ENCODE measurements around the gene CAMTA1. TPM values are rescaled to one million over a fixed set of nuclear protein-coding genes. Genes with fewer than 3 reads are reported as not detected.

The CAMTA1 gene
- polyA plus RNA-seq, 1 experiment = 23.1 TPM

- H3K4me3 ChIP-seq (ENCODE audit: low read depth, low read length) = no peak overlapping the region
- DNase-seq (ENCODE audit: low read depth) = no peak
- no peaks in the 10 kb centered on the region for H3K36me3 ChIP-seq (ENCODE audit: control insufficient read depth, insufficient read depth, low read length)
- CTCF ChIA-PET = no interaction called here
- no peaks in the 10 kb centered on the region for H3K27me3 ChIP-seq (ENCODE audit: control insufficient read depth, insufficient read depth, low read length)
- no peak for TF ChIP-seq CTCF (IDR thresholded peaks at IDR 0.05; ENCODE audit: insufficient read depth, low read depth, low read length)
- POLR2A ChIA-PET = no interaction called here
Observed at GRCh38 chr1:7422561-7422960, 637.3 kb downstream of the CAMTA1 start.

DNA sequence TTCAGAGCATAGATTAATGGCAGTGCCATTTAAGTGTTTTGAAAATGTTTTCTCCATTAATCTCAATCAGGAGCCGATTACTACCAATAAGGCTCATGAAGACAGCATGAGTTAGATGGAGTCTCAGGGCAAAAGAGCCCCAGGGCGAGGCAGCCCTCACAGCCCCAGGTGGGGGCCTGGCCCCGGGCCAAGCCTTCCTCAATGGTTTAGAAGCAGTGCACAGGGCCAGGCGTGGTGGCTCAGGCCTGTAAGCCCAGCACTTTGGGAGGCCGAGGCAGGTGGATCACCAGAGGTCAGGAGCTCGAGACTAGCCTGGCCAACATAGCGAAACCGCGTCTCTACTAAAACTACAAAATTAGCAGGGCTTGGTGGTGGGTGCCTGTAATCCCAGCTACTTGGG lies 637.7 kb downstream of the CAMTA1 start:
- Histone ChIP-seq H3K27me3 (ENCODE audit: control insufficient read depth, insufficient read depth, low read length) (no peaks in the 10 kb centered on the region), H3K36me3 (ENCODE audit: control insufficient read depth, insufficient read depth, low read length) (no peaks in the 10 kb centered on the region), H3K4me3 (ENCODE audit: low read depth, low read length) (no peak overlapping the region)
- no peak for DNase-seq (ENCODE audit: low read depth)
- no peak for TF ChIP-seq CTCF (IDR thresholded peaks at IDR 0.05; ENCODE audit: insufficient read depth, low read depth, low read length)
- POLR2A ChIA-PET = no interaction called here
- CTCF ChIA-PET = no interaction called here

DNA sequence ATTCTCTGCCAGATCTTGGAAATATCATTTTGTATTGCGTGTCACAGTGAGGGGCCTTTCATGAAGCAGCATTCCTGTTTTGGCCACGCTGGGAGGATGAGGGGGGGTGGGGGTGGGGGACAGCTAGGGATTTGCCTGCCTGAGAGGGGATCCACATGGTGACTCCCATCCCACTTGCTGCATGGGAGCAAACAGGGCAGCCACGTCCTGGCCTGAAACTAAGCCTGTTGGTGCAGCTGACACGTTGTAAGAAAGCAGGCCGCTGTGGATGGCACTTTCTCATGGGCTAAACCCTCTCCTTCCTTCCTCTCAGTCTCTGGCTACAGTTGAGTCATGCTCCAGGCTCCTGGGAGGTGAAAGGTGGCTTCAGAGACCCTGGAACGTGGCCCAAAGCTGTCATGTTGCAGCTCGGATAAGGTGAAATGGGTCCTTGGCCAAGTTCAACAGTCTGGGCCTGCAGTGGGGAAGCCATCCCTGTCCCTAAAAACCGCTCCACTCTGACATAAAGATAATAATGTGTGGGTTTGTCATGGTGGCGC lies 639.2 kb downstream of the CAMTA1 start:
- ChIA-PET CTCF (no interaction called here), POLR2A (no interaction called here)
- no peak for DNase-seq (ENCODE audit: low read depth)
- TF ChIP-seq CTCF (IDR thresholded peaks at IDR 0.05; ENCODE audit: insufficient read depth, low read depth, low read length) = no peak
- Histone ChIP-seq H3K4me3 (ENCODE audit: low read depth, low read length) (no peak overlapping the region), H3K36me3 (ENCODE audit: control insufficient read depth, insufficient read depth, low read length) (no peaks in the 10 kb centered on the region), H3K27me3 (ENCODE audit: control insufficient read depth, insufficient read depth, low read length) (no peaks in the 10 kb centered on the region)

GRCh38 chr1:7425229-7425628 lies 640.0 kb downstream of the CAMTA1 start:
- ChIA-PET CTCF (no interaction called here), POLR2A (no interaction called here)
- TF ChIP-seq CTCF (IDR thresholded peaks at IDR 0.05; ENCODE audit: insufficient read depth, low read depth, low read length) = no peak
- Histone ChIP-seq H3K4me3 (ENCODE audit: low read depth, low read length) (no peak overlapping the region), H3K27me3 (ENCODE audit: control insufficient read depth, insufficient read depth, low read length) (no peaks in the 10 kb centered on the region), H3K36me3 (ENCODE audit: control insufficient read depth, insufficient read depth, low read length) (no peaks in the 10 kb centered on the region)
- DNase-seq (ENCODE audit: low read depth) = no peak

- POLR2A ChIA-PET = no interaction called here
- Histone ChIP-seq H3K36me3 (ENCODE audit: control insufficient read depth, insufficient read depth, low read length) (no peaks in the 10 kb centered on the region), H3K4me3 (ENCODE audit: low read depth, low read length) (no peak overlapping the region), H3K27me3 (ENCODE audit: control insufficient read depth, insufficient read depth, low read length) (no peaks in the 10 kb centered on the region)
- no peak for DNase-seq (ENCODE audit: low read depth)
- no peak for TF ChIP-seq CTCF (IDR thresholded peaks at IDR 0.05; ENCODE audit: insufficient read depth, low read depth, low read length)
- CTCF ChIA-PET = no interaction called here
Observed at GRCh38 chr1:7425771-7426170, 640.5 kb downstream of the CAMTA1 start.
